ENCODE data around the gene SEBOX.

Gene SEBOX

GRCh38 chr17:28317099-28317965 lies 47.7 kb downstream of the SEBOX start:
- DNase-seq = no peak

GRCh38 chr17:28315846-28316705 lies 48.9 kb downstream of the SEBOX start:
- DNase-seq = no peak

GRCh38 chr17:28313841-28314240 lies 51.2 kb downstream of the SEBOX start:
- no peak for DNase-seq

Measured in stimulated activated CD8-positive, alpha-beta memory T cell treated with anti-CD3 and anti-CD28 coated beads, Interleukin-4, amount 100 ng/mL, for 48 hours (primary cell).